GM18499 (cell line): ENCODE data around the gene TNS1.

Experiments used
- ATAC-seq: cut with Tn5 transposase; IDR thresholded peaks from one replicate; pipeline ENCODE4 v1.9.1; 2021; ENCODE audit warnings: moderate number of reproducible peaks; ENCODE audit not compliant: insufficient read depth, unreplicated experiment

TNS1 gene

DNA sequence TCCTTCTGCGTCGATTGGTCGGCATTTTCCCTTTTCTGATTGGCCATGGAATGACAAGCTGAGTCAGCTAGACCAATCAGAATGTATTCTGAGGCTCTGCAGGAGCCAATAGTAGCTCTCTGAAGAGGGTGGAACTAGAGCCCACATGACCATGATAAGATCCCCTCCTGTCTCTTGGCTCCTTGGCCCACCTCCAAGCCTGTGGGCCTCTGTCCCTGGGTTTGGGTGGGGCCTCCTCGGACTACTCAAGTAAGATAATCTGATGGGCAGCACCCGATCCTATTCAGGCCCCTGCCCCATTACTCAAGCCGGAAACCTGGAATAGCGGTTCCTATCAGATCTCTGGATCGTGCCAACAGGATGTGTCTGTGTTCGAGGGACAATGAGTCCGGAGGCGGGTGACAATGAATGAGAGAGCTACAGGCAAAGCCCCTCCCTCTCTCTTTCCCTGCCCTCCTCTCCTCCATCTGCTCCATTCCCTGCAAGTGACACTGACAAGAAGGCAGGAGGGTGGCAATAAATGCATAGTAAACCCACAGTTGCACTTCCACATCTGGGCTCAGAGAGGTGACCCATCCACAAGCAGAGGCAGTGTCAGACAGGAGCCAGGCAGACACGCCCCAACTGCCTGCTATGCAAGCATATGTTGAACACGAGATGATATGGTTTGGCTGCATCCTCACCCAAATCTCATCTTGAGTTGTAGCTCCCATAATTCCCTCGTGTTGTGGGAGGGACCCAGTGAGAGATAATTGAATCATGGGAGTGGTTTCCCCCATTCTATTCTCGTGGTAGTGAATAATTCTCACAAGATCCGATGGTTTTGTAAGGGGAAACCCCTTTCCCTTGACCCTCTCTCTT, 114.7 kb downstream of the TNS1 start:
- ATAC-seq: no peak

DNA sequence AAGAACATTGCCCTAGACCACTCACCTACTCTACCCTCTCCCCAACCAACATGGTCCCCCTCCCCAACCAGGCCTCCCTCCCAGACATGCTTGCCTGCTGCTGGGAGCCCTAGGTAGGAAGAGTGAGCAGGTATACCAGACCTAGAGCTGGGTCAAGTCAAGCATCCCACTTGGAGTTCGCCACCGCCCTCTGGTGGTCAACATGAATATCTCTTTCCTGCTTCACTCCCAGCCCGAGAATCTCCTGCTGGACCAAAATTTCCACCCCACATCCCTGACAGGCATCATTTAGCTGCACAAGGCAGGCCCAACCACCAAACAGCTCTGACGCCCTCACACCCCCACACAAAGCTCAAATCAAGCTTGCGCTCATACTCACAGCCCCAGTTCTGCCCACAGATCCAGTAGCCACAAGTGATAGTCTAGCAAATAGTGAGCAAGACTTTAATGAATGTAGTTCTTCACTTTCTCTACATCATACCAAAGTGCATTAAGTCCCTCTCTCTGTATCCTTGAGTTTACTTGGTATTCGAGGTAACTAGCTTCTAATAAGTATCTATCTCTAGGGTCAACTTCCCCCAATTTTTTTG, 116.0 kb downstream of the TNS1 start:
- peak; percentile 52 for ATAC-seq

DNA sequence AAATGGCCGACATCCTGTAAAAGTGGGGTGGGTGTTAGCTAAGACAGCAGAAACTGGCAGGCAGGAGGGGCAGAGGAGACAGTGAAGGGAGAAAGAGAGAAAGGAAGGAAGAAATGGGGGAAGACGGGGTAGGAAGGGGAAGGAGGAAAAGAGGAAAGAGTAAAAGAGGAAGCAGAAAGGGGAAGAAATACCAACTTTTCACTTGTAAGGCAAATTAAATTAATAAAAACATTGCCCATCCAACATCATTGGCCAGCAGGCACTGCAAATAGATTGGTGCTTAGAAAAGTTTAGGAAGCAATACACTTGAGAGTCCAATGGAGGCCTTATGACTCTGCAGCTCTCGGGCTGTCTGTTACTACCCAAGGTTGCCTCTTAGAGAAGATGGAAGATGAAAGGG, 116.7 kb downstream of the TNS1 start:
- no peak for ATAC-seq

DNA sequence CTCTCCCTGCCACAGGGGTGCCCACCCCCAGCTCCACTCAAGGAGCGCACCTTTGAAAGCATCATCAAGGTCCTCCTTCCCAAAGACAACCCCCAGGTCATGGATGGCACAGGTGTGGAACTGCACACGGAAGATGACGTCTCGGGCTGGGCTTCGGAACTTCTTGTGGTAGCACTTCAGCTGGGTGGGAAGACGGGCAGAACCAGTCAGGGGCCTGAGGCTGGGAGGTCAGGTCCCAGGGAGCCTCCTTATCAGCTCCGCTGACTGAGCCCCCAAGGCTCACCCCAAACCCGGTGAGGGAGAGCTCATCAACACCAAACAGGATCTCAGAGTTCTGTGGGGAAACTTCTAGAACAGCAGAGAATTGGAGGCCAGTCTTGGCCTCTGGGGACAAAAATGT, 117.8 kb downstream of the TNS1 start:
- no peak for ATAC-seq

DNA sequence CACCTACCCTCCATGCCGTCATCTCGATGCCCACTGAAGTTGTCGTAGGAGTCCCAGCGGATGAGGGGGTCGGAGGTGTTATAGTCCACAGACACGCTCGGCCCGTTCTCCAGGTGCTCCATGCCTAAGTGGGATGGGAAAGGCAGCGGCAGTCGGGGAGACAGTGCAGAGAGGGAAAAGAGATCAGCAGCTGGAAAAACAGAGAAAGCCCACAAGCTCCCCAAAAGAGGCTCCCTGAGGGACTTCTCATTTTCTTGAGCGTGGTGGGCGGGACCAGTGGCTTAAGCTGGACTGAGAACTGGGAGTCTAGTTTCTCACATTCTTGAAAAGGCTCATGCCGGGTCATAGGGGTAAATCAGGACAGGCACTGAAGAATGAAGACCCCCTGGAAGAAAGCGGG, 121.9 kb downstream of the TNS1 start:
- no peak for ATAC-seq

DNA sequence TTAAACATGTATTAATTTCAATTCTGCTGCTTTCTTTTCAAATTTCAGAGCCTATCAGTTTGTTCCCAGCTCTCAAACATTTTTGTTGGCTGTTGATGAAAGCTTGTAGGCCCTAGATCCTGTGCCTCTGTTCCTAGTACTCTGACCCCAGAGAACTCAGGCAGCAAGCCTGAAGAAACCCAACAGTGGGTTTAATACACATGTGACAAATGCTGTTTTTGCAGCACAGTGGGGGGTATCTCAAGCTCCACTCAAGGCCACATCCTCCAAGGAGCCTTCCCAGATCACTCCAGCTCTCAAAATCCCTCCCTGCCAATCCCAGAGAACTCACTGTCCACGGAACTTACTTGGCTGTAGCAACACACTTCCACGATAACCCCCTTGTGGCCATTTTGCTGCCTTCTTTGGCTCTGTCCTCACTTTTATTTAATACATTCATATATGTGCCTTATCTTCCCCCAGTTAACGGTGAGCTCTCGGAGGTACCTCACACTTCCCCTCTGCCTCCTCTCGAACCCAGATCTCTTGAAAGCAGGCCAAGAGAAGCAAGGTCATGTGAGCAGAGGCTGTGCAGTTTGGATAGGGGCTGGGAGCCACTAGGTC, 122.4 kb downstream of the TNS1 start:
- no peak for ATAC-seq

DNA sequence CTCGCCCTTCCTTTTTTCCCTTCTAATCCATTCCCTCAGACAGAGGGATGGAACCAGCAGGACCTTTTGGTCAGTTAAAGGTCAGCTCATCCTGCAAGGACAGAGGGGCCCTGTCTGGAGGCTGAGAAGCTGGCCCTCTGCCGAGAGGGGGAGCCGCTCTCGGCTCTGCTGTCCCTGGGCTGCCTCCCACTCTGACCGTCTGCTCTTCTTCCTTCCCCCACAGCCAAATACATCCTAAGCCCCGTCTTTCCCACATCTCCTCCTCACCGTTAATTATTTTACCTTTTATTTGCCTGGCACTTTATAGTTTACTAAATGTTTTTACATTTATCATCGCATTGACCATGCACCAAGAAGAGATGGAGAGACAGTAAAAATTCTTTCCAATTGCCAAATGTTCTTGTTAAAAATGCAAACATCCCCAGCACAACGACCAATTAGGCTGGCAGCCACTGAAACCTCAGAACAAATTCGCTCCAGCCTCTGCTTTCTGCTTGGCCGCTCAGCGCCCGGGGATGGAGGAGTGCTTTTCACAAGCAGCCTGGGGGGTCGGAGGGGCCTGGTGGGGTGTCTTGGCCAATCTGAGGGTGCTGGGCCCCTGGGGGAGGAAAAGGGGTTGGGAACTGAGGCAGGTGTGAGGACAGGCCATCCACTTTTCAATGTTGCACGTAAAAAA, 123.7 kb downstream of the TNS1 start:
- ATAC-seq: no peak

DNA sequence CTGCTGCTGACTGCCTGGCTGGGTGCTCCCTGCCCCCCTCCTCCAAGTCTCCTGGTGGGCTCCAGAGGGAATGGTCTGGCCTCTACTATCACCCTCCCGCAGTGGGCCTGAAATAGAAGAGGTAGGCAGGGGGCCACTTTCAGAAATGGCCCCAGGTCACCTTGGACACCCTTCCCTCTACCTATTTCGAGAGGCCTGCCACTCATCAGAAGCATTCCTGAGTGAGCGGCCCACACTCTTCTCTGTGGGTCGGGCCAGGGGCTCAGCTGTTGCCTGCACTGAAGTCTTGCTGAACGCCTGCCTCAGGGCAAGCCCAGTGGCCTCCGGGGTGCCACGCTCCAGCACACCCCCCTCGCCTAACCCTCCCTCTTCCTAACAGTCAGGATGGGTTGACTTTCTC, 124.9 kb downstream of the TNS1 start:
- ATAC-seq: no peak

DNA sequence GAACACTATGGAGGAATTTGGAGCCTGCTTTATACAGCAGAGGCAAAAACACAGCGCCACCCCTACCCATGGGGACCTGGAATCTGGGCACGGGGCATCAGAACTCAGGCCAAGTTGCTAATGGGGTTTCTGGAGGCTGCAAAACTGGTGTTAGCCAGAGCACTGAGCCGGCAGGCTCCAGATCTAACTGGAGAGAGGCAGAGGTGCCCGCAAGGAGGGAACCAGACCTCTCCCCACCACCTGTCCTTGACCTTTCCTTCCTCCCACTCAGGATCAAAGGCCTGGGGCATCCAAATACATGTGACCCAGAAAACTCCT, 126.6 kb downstream of the TNS1 start:
- no peak for ATAC-seq

DNA sequence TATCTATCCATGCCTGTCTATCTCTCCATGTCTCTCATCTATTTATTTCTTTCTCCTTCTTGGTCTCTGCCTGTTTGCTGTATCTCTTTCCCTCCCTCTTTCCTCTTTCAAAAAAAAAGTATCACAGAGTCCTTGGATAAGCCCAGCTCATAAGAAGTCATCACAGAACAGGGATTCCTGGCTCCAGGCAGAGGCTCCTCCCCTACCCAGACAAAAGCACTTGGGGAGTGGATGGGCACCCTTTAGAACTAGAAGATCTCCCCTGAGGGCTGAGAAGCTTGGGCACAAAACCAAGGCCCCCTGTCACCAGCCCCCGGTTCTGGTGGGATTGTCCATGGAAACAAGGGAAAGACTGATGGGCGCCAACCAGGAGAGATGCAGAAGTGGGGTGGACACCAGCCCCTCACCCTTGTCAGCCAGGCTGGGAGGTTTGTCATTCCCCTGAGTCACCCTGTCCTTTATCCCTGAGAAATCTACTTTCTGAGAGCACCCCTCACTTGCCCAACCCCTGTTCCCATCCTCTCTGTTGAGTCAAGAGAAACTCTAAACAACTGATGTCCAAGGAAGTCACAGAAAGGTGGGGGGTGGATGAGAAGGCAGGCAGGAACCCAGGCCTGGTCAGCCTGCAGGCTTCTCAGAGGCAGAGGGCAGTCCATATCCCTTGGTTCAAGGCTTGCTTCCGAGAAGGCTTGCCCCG, 127.1 kb downstream of the TNS1 start:
- ATAC-seq: no peak

DNA sequence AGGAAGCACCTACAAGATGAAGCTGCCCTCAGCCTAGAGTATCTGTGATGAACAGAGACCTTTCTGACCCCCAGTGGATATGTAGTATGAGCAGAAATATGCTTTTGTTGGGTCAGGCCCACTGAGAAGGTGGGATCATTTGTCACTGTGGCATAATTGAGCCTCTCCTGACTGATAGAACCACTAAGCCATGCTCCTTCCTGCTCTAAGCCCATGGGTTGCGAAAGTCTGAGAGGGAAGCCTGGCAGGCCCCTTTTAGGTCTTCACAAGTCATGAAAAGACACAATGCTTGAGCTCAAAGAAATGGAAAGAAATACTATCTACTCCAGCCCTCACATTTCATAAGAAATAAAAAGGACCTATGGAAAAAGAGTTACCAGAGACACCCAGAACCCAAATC, 127.7 kb downstream of the TNS1 start:
- ATAC-seq: no peak

DNA sequence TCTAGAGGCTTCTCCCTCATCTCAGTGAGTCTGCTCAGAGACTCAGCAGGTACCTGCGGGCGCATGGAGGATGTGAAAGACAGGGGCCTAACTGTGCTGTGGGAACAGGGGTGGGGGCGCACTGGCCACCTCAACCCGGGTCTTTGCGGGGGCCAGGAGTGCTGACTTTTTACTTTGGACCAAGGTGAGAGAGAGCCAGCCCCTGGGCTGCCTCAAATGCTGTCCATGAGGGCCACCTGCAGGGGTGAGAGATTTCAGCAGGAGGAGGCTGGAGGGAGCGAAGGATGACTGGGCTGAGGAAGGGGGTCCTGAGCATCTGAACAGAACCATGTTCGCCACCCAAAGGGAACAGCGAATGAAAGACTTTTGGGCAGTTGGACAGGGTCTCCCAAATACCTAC, 129.4 kb downstream of the TNS1 start:
- ATAC-seq: no peak

DNA sequence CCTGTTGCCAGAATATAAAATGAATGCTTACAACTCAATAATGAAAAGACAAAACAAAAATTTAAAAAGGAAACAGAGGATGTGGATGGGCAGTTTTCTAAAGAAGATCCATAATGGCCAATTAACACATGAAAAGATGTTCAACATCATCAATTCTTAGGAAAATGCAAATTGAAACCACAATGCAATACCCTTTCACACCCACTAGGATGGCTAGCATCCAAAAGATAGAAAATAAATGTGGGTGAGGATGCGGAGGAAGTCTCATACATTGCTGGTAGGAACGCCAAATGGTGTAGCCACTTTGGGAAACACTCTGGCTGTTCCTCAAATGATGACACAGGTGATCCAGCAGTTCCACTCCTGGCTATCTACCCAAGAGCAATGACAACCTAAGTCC, 130.5 kb downstream of the TNS1 start:
- ATAC-seq: no peak

DNA sequence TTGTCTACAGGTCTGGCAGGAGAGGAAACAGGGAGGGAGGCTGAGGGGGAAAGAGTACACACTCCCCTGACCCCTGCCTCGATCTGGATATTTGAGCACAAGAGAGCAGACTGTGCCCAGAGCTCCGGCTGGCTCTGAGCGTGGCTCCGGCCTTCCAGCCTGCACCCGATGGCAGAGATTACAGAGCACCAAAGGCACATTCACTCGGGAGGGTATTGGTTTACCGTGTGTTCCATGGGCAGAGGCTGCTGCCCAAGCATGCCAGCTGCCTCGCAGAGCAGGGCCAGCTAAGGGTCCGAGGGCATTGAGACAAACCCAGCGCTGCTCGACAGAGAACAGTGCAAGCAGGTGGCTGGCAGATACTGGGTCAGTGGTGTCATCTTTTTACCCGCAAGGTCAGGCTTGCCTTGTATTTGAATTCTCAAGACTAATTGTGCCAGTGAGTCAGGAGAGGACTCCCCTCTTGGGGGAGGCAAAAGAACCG, 132.2 kb downstream of the TNS1 start:
- ATAC-seq: no peak

DNA sequence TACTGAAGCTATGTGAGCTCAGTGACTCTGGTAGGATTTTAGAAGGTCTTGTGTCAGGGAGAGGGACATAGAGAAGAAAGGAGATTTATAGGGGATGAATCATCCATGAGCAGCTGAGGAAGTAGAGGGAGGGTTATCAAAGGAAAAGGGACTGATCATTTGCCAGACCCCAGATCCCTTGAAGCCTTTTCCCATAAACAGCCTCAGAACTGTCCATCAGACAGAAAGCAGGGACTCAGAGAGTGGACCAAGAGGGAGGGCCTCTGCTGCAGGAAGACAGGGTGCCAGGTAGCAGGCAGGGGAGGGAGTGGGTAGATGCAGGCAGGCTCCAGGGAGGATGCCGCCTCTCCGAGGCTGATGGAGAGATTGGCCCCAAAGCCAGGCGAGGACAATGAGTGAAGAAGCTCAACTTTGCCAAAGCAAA, 133.9 kb downstream of the TNS1 start:
- no peak for ATAC-seq

DNA sequence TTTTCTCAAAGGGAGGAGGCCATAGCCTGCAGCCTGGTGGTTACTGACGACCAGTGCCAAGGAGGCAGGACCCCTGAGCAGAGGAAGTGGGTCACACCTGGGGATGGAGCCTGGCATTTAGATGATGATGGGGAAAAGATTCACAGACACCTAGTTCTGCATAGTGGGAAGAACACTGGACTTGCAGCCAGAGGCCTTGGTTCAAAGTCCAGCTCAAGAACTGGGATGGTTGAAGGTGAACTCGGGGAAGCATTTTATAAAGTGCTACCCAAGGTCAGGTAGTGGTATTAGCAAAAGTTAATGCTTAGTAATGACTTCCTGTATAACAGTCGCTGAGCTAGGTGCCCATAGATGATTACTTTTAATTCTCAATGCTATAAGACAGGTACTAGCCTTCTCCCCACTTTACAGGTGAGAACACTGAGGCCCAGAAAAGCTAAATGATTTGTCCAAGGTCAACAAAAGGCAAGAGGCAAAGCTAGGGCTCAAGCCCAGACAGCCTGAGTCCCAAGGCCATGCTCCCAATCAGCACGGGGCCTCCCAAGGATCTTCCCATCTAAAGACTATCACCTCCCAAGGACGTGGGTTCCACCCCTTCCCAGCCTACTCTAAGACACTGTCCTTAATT, 134.4 kb downstream of the TNS1 start:
- no peak for ATAC-seq

DNA sequence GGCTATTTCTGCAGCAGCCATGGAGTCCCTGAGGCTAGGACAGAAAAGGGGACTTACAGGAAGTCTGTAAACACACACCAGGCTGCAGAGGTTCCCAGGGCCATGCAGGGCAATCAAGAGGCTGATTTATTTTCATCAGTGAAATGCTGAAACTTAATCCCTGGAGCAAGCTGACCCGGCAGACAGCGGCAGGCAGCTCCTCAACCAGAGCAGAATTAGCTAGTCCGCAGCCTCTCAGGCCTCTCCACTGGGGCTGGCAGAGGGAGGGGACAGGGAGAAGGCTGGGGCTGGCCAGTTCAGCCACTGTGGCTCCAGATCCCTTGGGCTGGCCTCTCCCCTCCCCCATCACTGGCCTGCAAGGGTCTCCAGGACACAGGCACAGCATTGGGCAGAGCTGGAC, 136.3 kb downstream of the TNS1 start:
- ATAC-seq: no peak

DNA sequence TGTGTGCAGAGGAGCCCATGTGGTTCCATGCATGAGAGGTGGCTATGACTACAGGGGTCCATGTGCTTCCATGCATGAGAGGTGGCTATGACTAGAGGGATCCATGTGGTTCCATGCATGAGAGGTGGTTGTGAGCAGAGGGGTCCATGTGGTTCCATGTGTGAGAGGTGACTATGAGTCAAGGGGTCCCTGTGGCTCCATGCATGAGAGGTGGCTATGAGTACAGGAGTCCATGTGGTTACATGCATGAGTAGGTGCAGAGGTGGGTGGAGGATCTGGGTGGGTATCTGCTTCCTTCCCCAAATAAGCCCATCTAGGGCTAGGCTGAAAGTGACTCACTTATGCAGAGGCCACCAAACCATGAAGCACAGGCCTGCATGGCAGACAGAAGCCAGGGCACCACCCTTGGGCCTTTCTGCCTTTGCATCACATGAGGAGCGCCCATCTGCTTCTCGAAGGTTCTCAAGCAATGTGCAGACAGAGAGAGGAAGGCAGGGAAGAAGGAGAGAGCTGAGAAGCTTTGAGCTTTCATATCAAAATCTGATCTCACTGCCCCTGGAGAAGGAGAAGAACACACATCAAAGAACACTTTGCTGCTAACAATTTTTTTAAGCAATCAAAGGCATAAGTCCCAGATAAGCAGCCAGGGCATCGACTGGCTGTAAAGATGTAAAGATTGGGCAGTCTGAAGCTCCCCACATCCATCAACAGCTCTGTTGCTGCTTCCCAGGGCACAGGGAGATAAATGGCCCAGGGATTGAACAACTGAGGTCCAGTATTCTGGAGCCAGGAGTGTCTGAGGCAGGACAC, 137.6 kb downstream of the TNS1 start:
- peak; percentile 62 for ATAC-seq

DNA sequence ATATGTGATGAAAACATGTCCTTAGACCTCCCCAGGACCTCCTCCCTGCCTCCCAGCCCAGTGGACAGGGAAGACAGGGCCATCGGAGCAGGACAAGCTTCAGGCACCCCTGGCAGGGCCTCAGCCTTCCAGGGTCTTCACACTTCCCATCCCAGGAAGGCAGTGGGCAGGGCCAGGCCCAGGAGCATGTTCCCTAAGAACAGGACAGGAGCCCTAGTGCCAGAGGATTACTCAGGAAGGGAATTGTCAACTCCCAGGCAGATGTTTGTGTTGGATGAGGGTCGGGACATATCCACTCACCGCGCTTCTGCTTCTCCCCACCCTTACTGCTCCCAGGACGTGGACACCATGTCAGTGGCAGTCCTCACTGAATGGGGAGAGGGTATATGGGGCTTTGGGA, 138.9 kb downstream of the TNS1 start:
- ATAC-seq: no peak
